HepG2 (cell line): Measurements from ENCODE around the gene FKBP8. TPM values are rescaled to one million over a fixed set of nuclear protein-coding genes. Genes with fewer than 3 reads are reported as not detected.

Source experiments
- CENPT ChIP-seq: sonication (generic); formaldehyde crosslinking; IDR thresholded peaks from 2 replicates; pipeline ENCODE4 v1.8.0; 2022; ENCODE audit warnings: low read depth, mild to moderate bottlenecking, moderate library complexity, missing genetic modification reagents
- GABPB1 ChIP-seq: IDR thresholded peaks from 2 replicates; pipeline ENCODE4 v1.6.1; 2016; ENCODE audit warnings: mild to moderate bottlenecking, missing genetic modification reagents, moderate library complexity, missing compliant biosample characterization
- HES4 ChIP-seq: sonication (generic); formaldehyde crosslinking; IDR thresholded peaks from 2 replicates; pipeline ENCODE4 v1.9.0; 2021; ENCODE audit warnings: mild to moderate bottlenecking, missing genetic modification reagents, borderline replicate concordance
- HIVEP1 ChIP-seq: sonication (generic); formaldehyde crosslinking; IDR thresholded peaks from 2 replicates; pipeline ENCODE4 v1.4.0; 2020; ENCODE audit warnings: mild to moderate bottlenecking, missing genetic modification reagents
- HNF4A ChIP-seq: sonication (generic); formaldehyde crosslinking; IDR thresholded peaks from 2 replicates; pipeline ENCODE4 v1.4.0; 2020; ENCODE audit warnings: missing genetic modification reagents
- IKZF4 ChIP-seq: sonication (generic); formaldehyde crosslinking; IDR thresholded peaks from 2 replicates; pipeline ENCODE4 v1.5.1; 2020; ENCODE audit warnings: borderline replicate concordance, mild to moderate bottlenecking, low read depth, missing genetic modification reagents; ENCODE audit errors: not compliant biosample characterization
- KDM6A ChIP-seq: IDR thresholded peaks from 2 replicates; pipeline ENCODE4 v1.6.1; 2016; ENCODE audit warnings: low read depth
- RAD51 ChIP-seq: fragments of 450-650 bp; IDR thresholded peaks from 2 replicates; pipeline ENCODE4 v1.6.1; 2016; ENCODE audit warnings: borderline replicate concordance
- RCOR2 ChIP-seq: IDR thresholded peaks from 2 replicates; pipeline ENCODE4 v1.6.1; 2016; ENCODE audit warnings: missing biosample characterization, missing genetic modification reagents
- ZNF367 ChIP-seq: sonication (generic); formaldehyde crosslinking; IDR thresholded peaks from 2 replicates; pipeline ENCODE4 v1.4.0; 2020; ENCODE audit warnings: missing genetic modification reagents, borderline replicate concordance
- ZNF543 ChIP-seq: sonication (generic); formaldehyde crosslinking; IDR thresholded peaks from 2 replicates; pipeline ENCODE4 v1.4.0; 2020; ENCODE audit warnings: mild to moderate bottlenecking, missing genetic modification reagents
- polyA plus RNA-seq, 8 experiments: library from polyadenylated mRNA; depleted of rRNA in 3 of 8; stranded (reverse) in 7 of 8; unstranded in 1 of 8; fragments of >200 nt; fragmentation: Illumina TruSeq in 4 of 8; extraction: Trizol in 4 of 8; gene quantifications; 2 replicates each; pipeline versions ENCODE4 v1.2.1 to v1.2.3, GENCODE V29; 2011 to 2016; ENCODE audit warnings: low read depth in 4 of 8, missing spikeins in 1 of 8, mixed read lengths in 1 of 8; ENCODE audit not compliant: insufficient read depth in 1 of 8
- total RNA-seq, 5 experiments: library from RNA; depleted of rRNA; stranded (reverse); fragments of >200 nt; fragmentation: Illumina TruSeq; extraction: Trizol; gene quantifications; 2 replicates each; pipeline ENCODE4 v1.2.3, GENCODE V29; 2016; ENCODE audit warnings: low read depth in 1 of 5
- TF ChIP-seq, protein P1 (sequence below): sonication (generic); formaldehyde crosslinking; IDR thresholded peaks from 2 replicates; pipeline ENCODE4 v1.4.0; 2020; ENCODE audit warnings: missing genetic modification reagents, mild to moderate bottlenecking, borderline replicate concordance
- TF ChIP-seq, protein P2 (sequence below): IDR thresholded peaks from 2 replicates; pipeline ENCODE4 v1.6.1; 2016; ENCODE audit warnings: missing biosample characterization, missing genetic modification reagents, low read depth
- TF ChIP-seq, protein P3 (sequence below): sonication (generic); formaldehyde crosslinking; IDR thresholded peaks from 2 replicates; pipeline ENCODE4 v1.5.0; 2020; ENCODE audit warnings: mild to moderate bottlenecking, missing genetic modification reagents
- TF ChIP-seq, protein P4 (sequence below): sonication (generic); formaldehyde crosslinking; IDR thresholded peaks from 2 replicates; pipeline ENCODE4 v1.5.1; 2020; ENCODE audit warnings: mild to moderate bottlenecking, missing genetic modification reagents, moderate library complexity
- TF ChIP-seq, protein P5 (sequence below): sonication (generic); formaldehyde crosslinking; conservative IDR thresholded peaks from 2 replicates; pipeline ENCODE4 v1.4.0; 2020; ENCODE audit warnings: missing genetic modification reagents
- TF ChIP-seq, protein P6 (sequence below): sonication (generic); formaldehyde crosslinking; IDR thresholded peaks from 2 replicates; pipeline ENCODE4 v1.8.1; 2023; ENCODE audit warnings: mild to moderate bottlenecking, inconsistent platforms, moderate library complexity, missing genetic modification reagents, borderline replicate concordance

Gene FKBP8
- total and polyA plus RNA-seq, 2 of the 13 experiments (the other 11 are each of a cell fraction or from before 2014, with no cell fraction given) = 81.7 to 93.9 TPM

DNA sequence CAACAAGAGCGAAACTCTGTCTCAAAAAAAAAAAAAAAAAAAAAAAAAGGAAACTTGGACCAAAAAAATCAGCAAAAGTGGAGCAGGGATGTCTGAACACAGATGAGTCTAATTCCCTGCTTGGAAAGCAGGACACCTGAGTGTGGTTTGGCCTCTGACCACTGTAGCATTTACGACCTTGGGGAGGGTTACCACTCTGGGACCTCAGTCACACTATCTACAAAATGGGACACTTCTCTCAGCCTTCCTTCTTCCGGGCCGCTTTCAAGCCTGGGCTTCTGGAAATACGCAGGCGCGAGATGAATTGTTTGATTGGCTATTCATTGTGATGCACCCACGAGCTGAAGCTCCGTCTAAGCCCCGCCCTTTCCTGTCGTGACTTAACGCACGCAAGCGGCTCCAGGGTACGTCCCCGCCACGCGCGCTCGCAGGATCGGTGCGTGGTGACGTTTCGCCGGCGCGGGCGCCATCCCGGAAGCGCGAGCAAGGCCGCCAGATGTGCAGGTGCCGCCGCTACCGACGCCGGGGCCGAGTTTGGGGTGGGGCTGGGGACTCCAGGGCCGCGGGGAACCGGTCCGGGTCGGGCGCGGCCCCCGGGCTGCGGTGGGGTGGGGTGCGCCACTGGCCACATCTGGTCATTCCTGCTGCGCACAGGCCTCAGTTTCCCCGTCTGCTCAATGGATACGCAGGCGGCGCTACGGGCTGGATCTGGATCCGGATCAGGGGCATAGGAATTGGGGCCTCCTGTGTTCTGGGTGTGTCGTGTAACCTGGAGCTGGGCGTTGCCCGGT, 14.2 kb upstream of the FKBP8 start, which contains the start of gene KXD1 (continued):
- no peak for TF ChIP-seq HNF4A (CRISPR knock-in tag)
- 0 out of 2 replicates have a peak, but pooled peaks have one; percentile 7 for TF ChIP-seq KDM6A (CRISPR knock-in tag)
- peak; percentile 100 for TF ChIP-seq RCOR2 (CRISPR knock-in tag)
- no peak for TF ChIP-seq ZNF543 (CRISPR knock-in tag)
- TF ChIP-seq HES4 (CRISPR knock-in tag) = no peak
- no peak for TF ChIP-seq ZNF367
- no peak for TF ChIP-seq CENPT (CRISPR knock-in tag)
- TF ChIP-seq, protein P1, sequence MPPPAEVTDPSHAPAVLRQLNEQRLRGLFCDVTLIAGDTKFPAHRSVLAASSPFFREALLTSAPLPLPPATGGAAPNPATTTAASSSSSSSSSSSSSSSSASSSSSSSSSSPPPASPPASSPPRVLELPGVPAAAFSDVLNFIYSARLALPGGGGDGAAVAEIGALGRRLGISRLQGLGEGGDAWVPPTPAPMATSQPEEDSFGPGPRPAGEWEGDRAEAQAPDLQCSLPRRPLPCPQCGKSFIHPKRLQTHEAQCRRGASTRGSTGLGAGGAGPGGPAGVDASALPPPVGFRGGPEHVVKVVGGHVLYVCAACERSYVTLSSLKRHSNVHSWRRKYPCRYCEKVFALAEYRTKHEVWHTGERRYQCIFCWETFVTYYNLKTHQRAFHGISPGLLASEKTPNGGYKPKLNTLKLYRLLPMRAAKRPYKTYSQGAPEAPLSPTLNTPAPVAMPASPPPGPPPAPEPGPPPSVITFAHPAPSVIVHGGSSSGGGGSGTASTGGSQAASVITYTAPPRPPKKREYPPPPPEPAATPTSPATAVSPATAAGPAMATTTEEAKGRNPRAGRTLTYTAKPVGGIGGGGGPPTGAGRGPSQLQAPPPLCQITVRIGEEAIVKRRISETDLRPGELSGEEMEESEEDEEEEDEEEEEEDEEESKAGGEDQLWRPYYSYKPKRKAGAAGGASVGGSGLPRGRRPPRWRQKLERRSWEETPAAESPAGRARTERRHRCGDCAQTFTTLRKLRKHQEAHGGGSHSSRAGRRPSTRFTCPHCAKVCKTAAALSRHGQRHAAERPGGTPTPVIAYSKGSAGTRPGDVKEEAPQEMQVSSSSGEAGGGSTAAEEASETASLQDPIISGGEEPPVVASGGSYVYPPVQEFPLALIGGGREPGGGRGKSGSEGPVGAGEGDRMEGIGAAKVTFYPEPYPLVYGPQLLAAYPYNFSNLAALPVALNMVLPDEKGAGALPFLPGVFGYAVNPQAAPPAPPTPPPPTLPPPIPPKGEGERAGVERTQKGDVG (CRISPR knock-in tag) = 0 out of 2 replicates have a peak, but pooled peaks have one; percentile 20
- TF ChIP-seq, protein P2, sequence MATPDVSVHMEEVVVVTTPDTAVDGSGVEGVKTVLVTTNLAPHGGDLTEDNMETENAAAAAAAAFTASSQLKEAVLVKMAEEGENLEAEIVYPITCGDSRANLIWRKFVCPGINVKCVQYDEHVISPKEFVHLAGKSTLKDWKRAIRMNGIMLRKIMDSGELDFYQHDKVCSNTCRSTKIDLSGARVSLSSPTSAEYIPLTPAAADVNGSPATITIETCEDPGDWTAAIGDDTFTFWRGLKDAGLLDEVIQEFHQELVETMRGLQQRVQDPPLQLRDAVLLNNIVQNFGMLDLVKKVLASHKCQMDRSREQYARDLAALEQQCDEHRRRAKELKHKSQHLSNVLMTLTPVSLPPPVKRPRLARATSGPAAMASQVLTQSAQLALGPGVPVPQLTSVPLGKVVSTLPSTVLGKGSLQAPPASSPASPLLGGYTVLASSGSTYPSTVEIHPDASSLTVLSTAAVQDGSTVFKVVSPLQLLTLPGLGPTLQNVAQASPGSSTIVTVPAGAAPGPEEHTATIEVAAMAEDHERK (CRISPR knock-in tag) = peak; percentile 96
- TF ChIP-seq, protein P3, sequence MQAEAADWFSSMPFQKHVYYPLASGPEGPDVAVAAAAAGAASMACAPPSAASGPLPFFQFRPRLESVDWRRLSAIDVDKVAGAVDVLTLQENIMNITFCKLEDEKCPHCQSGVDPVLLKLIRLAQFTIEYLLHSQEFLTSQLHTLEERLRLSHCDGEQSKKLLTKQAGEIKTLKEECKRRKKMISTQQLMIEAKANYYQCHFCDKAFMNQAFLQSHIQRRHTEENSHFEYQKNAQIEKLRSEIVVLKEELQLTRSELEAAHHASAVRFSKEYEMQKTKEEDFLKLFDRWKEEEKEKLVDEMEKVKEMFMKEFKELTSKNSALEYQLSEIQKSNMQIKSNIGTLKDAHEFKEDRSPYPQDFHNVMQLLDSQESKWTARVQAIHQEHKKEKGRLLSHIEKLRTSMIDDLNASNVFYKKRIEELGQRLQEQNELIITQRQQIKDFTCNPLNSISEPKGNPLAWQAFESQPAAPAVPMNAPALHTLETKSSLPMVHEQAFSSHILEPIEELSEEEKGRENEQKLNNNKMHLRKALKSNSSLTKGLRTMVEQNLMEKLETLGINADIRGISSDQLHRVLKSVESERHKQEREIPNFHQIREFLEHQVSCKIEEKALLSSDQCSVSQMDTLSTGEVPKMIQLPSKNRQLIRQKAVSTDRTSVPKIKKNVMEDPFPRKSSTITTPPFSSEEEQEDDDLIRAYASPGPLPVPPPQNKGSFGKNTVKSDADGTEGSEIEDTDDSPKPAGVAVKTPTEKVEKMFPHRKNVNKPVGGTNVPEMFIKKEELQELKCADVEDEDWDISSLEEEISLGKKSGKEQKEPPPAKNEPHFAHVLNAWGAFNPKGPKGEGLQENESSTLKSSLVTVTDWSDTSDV (CRISPR knock-in tag) = no peak
- TF ChIP-seq, protein P4, sequence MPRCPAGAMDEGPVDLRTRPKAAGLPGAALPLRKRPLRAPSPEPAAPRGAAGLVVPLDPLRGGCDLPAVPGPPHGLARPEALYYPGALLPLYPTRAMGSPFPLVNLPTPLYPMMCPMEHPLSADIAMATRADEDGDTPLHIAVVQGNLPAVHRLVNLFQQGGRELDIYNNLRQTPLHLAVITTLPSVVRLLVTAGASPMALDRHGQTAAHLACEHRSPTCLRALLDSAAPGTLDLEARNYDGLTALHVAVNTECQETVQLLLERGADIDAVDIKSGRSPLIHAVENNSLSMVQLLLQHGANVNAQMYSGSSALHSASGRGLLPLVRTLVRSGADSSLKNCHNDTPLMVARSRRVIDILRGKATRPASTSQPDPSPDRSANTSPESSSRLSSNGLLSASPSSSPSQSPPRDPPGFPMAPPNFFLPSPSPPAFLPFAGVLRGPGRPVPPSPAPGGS (CRISPR knock-in tag) = peak; percentile 58
- TF ChIP-seq, protein P5, sequence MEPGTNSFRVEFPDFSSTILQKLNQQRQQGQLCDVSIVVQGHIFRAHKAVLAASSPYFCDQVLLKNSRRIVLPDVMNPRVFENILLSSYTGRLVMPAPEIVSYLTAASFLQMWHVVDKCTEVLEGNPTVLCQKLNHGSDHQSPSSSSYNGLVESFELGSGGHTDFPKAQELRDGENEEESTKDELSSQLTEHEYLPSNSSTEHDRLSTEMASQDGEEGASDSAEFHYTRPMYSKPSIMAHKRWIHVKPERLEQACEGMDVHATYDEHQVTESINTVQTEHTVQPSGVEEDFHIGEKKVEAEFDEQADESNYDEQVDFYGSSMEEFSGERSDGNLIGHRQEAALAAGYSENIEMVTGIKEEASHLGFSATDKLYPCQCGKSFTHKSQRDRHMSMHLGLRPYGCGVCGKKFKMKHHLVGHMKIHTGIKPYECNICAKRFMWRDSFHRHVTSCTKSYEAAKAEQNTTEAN (CRISPR knock-in tag) = no peak
- TF ChIP-seq GABPB1 (CRISPR knock-in tag) = peak; percentile 93
- TF ChIP-seq RAD51 = no peak
- TF ChIP-seq, protein P6, sequence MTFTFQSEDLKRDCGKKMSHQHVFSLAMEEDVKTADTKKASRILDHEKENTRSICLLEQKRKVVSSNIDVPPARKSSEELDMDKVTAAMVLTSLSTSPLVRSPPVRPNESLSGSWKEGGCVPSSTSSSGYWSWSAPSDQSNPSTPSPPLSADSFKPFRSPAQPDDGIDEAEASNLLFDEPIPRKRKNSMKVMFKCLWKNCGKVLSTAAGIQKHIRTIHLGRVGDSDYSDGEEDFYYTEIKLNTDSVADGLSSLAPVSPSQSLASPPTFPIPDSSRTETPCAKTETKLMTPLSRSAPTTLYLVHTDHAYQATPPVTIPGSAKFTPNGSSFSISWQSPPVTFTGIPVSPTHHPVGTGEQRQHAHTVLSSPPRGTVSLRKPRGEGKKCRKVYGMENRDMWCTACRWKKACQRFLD (CRISPR knock-in tag) = no peak
- no peak for TF ChIP-seq HIVEP1
- peak; percentile 63 for TF ChIP-seq IKZF4 (CRISPR knock-in tag)
